Heart left ventricle (tissue), 13 donors: ENCODE measurements around the gene SEMA4F.

Experiments
- POLR2A ChIP-seq, 2 donors: fragments of 450-650 bp; IDR thresholded peaks; one replicate each; pipeline ENCODE4 v1.6.1; 2017; ENCODE audit warnings: antibody characterized with exemption in 2 of 2, mild to moderate bottlenecking in 2 of 2, moderate library complexity in 2 of 2
- TF ChIP-seq, protein P1 (sequence below), 12 donors: fragments of 200-600 bp; sonication (generic) in 4 of 12; IDR thresholded peaks; one replicate each; pipeline versions ENCODE4 v1.5.0 to v1.8.0; 2018 to 2022; ENCODE audit warnings: antibody characterized with exemption in 12 of 12, mild to moderate bottlenecking in 5 of 12
- donor health status: ischemic (EF 13 %, LVEDD 7.1; RV severe dilation, severe dysfunction).
- donor health status: DM: no; HTN: yes; CAD: no.
- donor health status: DM: no; HTN: no; CAD: no.
- donor health status: ischemic (EF 25% LVEDD 6.9; RV normal size, moderate dysfunction).
- donor health status: ischemic (EF 25% LVEDD 5.7; RV mildly dilated, moderate dysfunction).
- donor health status: ischemic (EF 35%, LVEDD 5.7; RV mildly dilated, moderate dysfunction).
- donor health status: nonischemic (EF 11% LVEDD 7.7; RV severe dilation, severe dysfunction).
- donor health status: DM: yes; HTN: yes; CAD: no.
- donor health status: PGD.
- donor health status: ischemic (EF 29% LVEDD 5.4; RV normal size, mild dysfunction).
- donor health status: nonischemic (EF 23%, LVEDD 6.1; RV moderate dilation, normal function).

DNA sequence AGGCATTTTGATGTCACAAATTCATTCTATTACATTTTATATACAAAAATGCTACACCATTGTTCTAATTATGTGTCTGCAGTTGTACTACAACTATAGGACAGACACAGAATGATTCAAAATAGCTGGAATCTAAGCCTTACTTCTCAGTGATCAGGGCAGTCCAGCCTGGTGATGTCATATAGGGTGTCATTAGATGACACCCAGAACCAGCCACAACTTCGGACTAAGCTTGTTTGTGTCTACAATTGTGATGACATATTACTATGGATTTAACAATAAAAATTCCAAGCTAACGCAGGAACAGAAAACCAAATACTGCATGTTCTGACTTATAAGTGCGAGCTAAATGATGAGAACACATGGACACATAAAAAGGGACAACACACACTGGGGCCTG lies 36.9 kb upstream of the SEMA4F start:
- TF ChIP-seq, protein P1, sequence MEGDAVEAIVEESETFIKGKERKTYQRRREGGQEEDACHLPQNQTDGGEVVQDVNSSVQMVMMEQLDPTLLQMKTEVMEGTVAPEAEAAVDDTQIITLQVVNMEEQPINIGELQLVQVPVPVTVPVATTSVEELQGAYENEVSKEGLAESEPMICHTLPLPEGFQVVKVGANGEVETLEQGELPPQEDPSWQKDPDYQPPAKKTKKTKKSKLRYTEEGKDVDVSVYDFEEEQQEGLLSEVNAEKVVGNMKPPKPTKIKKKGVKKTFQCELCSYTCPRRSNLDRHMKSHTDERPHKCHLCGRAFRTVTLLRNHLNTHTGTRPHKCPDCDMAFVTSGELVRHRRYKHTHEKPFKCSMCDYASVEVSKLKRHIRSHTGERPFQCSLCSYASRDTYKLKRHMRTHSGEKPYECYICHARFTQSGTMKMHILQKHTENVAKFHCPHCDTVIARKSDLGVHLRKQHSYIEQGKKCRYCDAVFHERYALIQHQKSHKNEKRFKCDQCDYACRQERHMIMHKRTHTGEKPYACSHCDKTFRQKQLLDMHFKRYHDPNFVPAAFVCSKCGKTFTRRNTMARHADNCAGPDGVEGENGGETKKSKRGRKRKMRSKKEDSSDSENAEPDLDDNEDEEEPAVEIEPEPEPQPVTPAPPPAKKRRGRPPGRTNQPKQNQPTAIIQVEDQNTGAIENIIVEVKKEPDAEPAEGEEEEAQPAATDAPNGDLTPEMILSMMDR (IDR thresholded peaks at IDR 0.05) = no peak
- no peak for TF ChIP-seq POLR2A (IDR thresholded peaks at IDR 0.05)
